Measurements from ENCODE around the gene TGIF1. TPM values are rescaled to one million over a fixed set of nuclear protein-coding genes. Genes with fewer than 3 reads are reported as not detected.
A peak's percentile ranks its signal among the peaks of the same experiment; 100 is the strongest.
"Not testable (repeated sequence)": the region's sequence is repeated elsewhere in the genome, so short reads cannot be mapped to it uniquely, and the experiment has no call there.

The TGIF1 gene
- total and polyA plus RNA-seq, 8 donors = 42.6 to 95.1 (median 82.4) TPM

GRCh38 chr18:3411327-3411726 is 38.6 kb upstream of the TGIF1 start:
- no peak for TF ChIP-seq CTCF (IDR thresholded peaks at IDR 0.05)
- DNase-seq (no peak), ATAC-seq (no peak)
- peaks cover 0 to 6% of the 10 kb centered on the region in 2 donors for H3K27me3 ChIP-seq
- no peaks in the 10 kb centered on the region for H3K9me3 ChIP-seq
- no peak overlapping the region for H3K27ac ChIP-seq
- intact Hi-C loops (cut with DNase I) = no loop called here
- H3K36me3 ChIP-seq = no peaks in the 10 kb centered on the region
- peaks cover 0 to 5% of the 10 kb centered on the region in 2 donors for H3K4me1 ChIP-seq
- peak overlapping the region in 1 of 2 donors; percentile 28 for H3K4me3 ChIP-seq

- H3K4me3 ChIP-seq = peak overlapping the region; percentile 18 to 28
- no peaks in the 10 kb centered on the region for H3K9me3 ChIP-seq
- H3K27me3 ChIP-seq = peaks cover 0 to 6% of the 10 kb centered on the region in 2 donors
- no peaks in the 10 kb centered on the region for H3K36me3 ChIP-seq
- DNase-seq (peak in 3 of 4 donors; percentile 24 to 89 (median 53)), ATAC-seq (peak; percentile 94)
- TF ChIP-seq CTCF (IDR thresholded peaks at IDR 0.05) = no peak
- peak overlapping the region; percentile 58 to 66 for H3K27ac ChIP-seq
- H3K4me1 ChIP-seq = peaks cover 0 to 5% of the 10 kb centered on the region in 2 donors
- intact Hi-C loops (cut with DNase I) = no loop called here
Observed at GRCh38 chr18:3411854-3412268, 38.1 kb upstream of the TGIF1 start.

- H3K27me3 ChIP-seq; intact Hi-C loops (cut with DNase I); H3K36me3 ChIP-seq; H3K4me1 ChIP-seq; H3K9me3 ChIP-seq: not testable (repeated sequence)
- Histone ChIP-seq H3K4me3 (peak overlapping the region in 1 of 2 donors; percentile 28), H3K27ac (peak overlapping the region; percentile 58 to 66)
- ATAC-seq (peak; percentile 91), DNase-seq (peak in 3 of 4 donors; percentile 27 to 76 (median 53))
Observed at GRCh38 chr18:3412528-3412927, 37.4 kb upstream of the TGIF1 start.

- no peak for DNase-seq
Observed at GRCh38 chr18:3415110-3415509, 34.9 kb upstream of the TGIF1 start.

GRCh38 chr18:3418083-3418482 is 31.9 kb upstream of the TGIF1 start:
- H3K27me3 ChIP-seq = no peaks in the 10 kb centered on the region
- TF ChIP-seq CTCF (IDR thresholded peaks at IDR 0.05) = no peak
- no peak overlapping the region for H3K27ac ChIP-seq
- H3K36me3 ChIP-seq = no peaks in the 10 kb centered on the region
- H3K4me3 ChIP-seq = no peak overlapping the region
- intact Hi-C loops (cut with DNase I) = no loop called here
- DNase-seq (no peak), ATAC-seq (no peak)
- H3K9me3 ChIP-seq = peaks cover 0 to 5% of the 10 kb centered on the region in 2 donors
- no peaks in the 10 kb centered on the region for H3K4me1 ChIP-seq

More at GRCh38 chr18:3415110-3415509, 34.9 kb upstream of the TGIF1 start:
- Histone ChIP-seq H3K4me3 (no peak overlapping the region), H3K27me3 (peaks cover 0 to 6% of the 10 kb centered on the region in 2 donors), H3K27ac (no peak overlapping the region), H3K36me3 (no peaks in the 10 kb centered on the region), H3K4me1 (peaks cover 0 to 5% of the 10 kb centered on the region in 2 donors), H3K9me3 (no peaks in the 10 kb centered on the region)
- TF ChIP-seq CTCF (IDR thresholded peaks at IDR 0.05) = no peak
- ATAC-seq = no peak
- intact Hi-C loops (cut with DNase I) = no loop called here

GRCh38 chr18:3420919-3421279 is 29.1 kb upstream of the TGIF1 start:
- ATAC-seq = no peak
- H3K27me3 ChIP-seq = no peaks in the 10 kb centered on the region
- intact Hi-C loops (cut with DNase I) = no loop called here

More at GRCh38 chr18:3420919-3421279, 29.1 kb upstream of the TGIF1 start:
- Histone ChIP-seq H3K27ac (no peak overlapping the region), H3K36me3 (no peaks in the 10 kb centered on the region), H3K4me3 (no peak overlapping the region), H3K4me1 (peaks cover 0 to 5% of the 10 kb centered on the region in 2 donors), H3K9me3 (peaks cover 0 to 5% of the 10 kb centered on the region in 2 donors)
- DNase-seq = no peak
- TF ChIP-seq CTCF (IDR thresholded peaks at IDR 0.05) = no peak
